Coronary artery (tissue), 2 donors: ENCODE results near the gene GYG2.
"Not testable (repeated sequence)": the region's sequence is repeated elsewhere in the genome, so short reads cannot be mapped to it uniquely, and the experiment has no call there.

Experiments used
- DNase-seq: peaks from one replicate; pipeline ENCODE4 v3.0.0-alpha.2; 2017; ENCODE audit warnings: low spot score
- H3K27ac ChIP-seq, 2 donors: fragments of 200-600 bp; sonication (generic); one replicate each; pipeline ENCODE4 v1.5.1; 2016 to 2019
- H3K4me3 ChIP-seq: fragments of 200-600 bp; sonication (generic); 2 replicates; pipeline ENCODE4 v1.5.1; 2016; ENCODE audit warnings: mild to moderate bottlenecking, moderate library complexity
- CTCF ChIP-seq: fragments of 200-600 bp; sonication (generic); IDR thresholded peaks from one replicate; pipeline ENCODE4 v1.5.1; 2019; ENCODE audit warnings: antibody characterized with exemption

Gene GYG2

GRCh38 chrX:2801223-2801622 is 27.5 kb upstream of the GYG2 start:
- peak; percentile 24 for DNase-seq
- H3K27ac ChIP-seq = no peak overlapping the region
- no peak overlapping the region for H3K4me3 ChIP-seq
- no peak for TF ChIP-seq CTCF

GRCh38 chrX:2802376-2803090 is 26.2 kb upstream of the GYG2 start:
- DNase-seq = peak; percentile 22

GRCh38 chrX:2803486-2803885 is 25.2 kb upstream of the GYG2 start:
- H3K27ac ChIP-seq, H3K4me3 ChIP-seq: not testable (repeated sequence)
- DNase-seq = peak; percentile 28

More at GRCh38 chrX:2802376-2803090, 26.2 kb upstream of the GYG2 start:
- H3K4me3 ChIP-seq, H3K27ac ChIP-seq: not testable (repeated sequence)

- peak; percentile 38 for DNase-seq
- not testable (repeated sequence) for H3K4me3 ChIP-seq
- H3K27ac ChIP-seq = peak overlapping the region in 1 of 2 donors; percentile 22
Measured at GRCh38 chrX:2804106-2804843, 24.5 kb upstream of the GYG2 start.

GRCh38 chrX:2804858-2805257 is 23.9 kb upstream of the GYG2 start:
- DNase-seq = peak; percentile 73
- H3K4me3 ChIP-seq = not testable (repeated sequence)
- peak overlapping the region in 1 of 2 donors; percentile 7 for H3K27ac ChIP-seq

GRCh38 chrX:2811271-2811670 is 17.5 kb upstream of the GYG2 start:
- DNase-seq = peak; percentile 22
- no peak for TF ChIP-seq CTCF
- Histone ChIP-seq H3K4me3 (no peak overlapping the region), H3K27ac (no peak overlapping the region)

- H3K4me3 ChIP-seq = peak overlapping the region; percentile 50
- DNase-seq = peak; percentile 67
Measured at GRCh38 chrX:2812161-2812907, 16.4 kb upstream of the GYG2 start.

GRCh38 chrX:2817036-2817435 is 11.7 kb upstream of the GYG2 start:
- DNase-seq = no peak
- Histone ChIP-seq H3K27ac (no peak overlapping the region), H3K4me3 (no peak overlapping the region)
- no peak for TF ChIP-seq CTCF

More at GRCh38 chrX:2812161-2812907, 16.4 kb upstream of the GYG2 start:
- not testable (repeated sequence) for H3K27ac ChIP-seq

GRCh38 chrX:2819345-2820135 is 9.2 kb upstream of the GYG2 start:
- DNase-seq = peak; percentile 47
- H3K27ac ChIP-seq = no peak overlapping the region
- no peak overlapping the region for H3K4me3 ChIP-seq
- peak; percentile 15 for TF ChIP-seq CTCF
